GM18517 (cell line): ENCODE data around the gene SCAND1.

Experiments used
- ATAC-seq: cut with Tn5 transposase; IDR thresholded peaks from one replicate; pipeline ENCODE4 v1.9.1; 2021; ENCODE audit warnings: mild to moderate bottlenecking, moderate library complexity; ENCODE audit not compliant: unreplicated experiment

SCAND1 gene

GRCh38 chr20:35908007-35908406, 46.3 kb downstream of the SCAND1 start:
- ATAC-seq, result no peak

DNA sequence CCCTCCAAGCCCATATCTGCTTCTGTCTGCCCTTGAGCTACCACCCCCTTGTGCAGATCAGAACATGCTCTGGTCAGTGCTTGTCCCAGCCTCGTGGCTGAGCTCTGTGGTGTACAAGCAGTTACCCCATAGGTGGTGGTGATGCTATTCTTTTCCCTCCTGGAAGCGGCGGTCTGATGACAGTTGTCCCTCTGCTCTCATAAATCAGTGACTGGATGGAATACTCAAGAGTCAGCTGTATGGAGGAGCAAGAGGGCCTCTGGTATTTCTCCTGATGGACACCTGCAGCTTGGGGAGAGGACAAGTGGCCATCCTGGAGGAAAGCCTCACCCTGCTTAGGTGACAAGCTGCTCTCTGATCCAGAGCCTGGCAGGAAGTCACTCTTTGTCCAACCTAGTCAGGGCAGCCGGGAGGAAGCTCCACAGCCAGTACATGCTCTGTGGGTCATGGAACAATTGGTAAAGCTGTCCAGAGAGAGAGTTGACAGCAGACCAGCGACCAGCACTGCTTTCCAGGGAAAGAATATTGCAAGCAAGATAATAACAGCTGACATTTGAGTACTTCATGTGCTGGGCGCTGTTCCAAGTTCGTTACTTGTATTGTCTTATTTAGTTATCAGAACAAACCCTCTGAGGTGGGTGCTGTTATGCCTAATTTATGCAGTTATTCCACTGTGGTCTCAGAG, 47.1 kb downstream of the SCAND1 start:
- no peak for ATAC-seq

GRCh38 chr20:35904982-35905663, 49.2 kb downstream of the SCAND1 start:
- no peak for ATAC-seq

DNA sequence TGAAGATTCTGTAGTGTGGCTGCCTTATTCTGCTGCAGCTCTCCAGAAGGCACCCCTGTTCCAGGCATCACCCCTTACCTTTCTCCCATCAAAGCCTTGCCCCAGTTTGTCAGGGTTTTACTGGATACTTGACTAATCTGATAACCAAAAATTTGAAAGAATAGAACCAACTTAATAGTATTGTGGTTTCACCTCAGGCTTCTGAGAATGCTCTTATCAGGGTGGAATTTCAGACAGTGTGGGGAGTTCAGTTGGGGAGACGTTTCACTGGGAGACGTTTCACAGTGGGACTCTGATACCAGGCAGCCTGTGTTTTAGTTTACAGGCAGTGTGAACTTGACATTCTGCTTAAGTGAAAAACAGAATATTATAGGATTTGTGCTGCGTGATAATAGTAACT, 50.5 kb downstream of the SCAND1 start:
- no peak for ATAC-seq
